NCI-H2196 treated with DMSO at 0.1 percent for 48 hours (cell line): ENCODE results near the gene SMIM5.

Experiments used
- DNase-seq: peaks from one replicate; lab custom pipeline; 2025; ENCODE audit not compliant: unreplicated experiment; lab: John Stamatoyannopoulos, UW

SMIM5 gene

DNA sequence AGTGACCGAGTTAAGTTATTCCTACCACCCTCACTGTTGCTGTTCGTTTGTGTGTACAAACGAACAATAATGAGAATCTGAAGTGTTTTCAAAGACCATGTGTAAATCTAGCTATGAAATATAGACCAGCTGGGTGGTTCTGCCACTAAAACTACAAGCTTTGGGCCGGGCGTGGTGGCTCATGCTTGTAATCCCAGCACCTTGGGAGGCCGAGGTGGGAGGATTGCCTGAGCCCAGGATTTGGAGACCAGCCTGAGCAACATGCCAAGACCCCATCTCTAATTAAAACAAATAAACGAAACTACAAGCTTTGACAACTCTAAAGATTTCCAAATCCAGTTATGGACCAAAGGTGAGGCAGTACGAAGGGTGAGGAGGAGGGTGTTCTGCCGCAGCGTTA lies 32.7 kb downstream of the SMIM5 start:
- DNase-seq = no peak

DNA sequence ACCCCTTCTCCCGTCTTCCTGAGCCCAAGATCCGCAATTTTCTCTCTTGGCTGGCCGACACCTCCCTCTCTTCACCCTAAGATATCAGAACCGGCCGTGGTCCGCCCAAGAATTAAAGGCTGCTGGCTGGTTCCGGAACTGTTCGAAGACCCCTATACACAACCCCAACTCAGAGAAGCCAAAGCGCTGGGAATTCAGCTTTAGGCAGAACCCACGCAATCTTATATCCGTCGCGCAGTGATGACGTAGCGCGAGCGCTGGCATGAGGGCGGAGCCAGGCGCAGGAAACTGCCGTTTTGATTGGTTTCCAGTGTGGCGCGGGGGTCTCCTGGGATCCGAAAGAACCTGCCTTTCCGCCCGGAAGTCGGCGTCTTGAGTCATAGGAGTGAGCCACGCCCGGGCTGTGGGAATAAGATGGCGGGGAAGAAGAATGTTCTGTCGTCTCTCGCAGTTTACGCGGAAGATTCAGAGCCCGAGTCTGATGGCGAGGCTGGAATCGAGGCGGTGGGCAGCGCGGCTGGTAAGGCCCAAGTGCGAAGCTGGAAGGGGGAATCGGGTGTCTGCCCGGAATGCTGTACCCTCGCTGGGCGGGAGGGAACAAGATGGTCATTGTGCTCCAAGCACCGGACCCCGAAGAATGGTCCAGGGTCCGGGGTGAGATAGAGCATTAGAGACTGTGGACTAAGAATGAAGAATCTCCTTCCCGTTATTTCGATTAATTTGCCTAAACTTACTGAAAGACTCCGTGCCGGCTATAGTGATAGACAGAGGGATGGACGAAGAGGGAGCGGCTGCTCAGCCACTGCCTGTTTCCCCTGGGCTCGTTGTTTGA lies 33.9 kb downstream of the SMIM5 start, which contains the start of the genes RECQL5 and SAP30BP:
TSS of gene RECQL5 (minus strand) at position 196 of the 832 bp plus-strand sequence. CDS start 597 bp downstream, outside the sequence.
TSS of gene SAP30BP (plus strand) at position 380 of the 832 bp plus-strand sequence. CDS start at position 415, 35 bp downstream.
- peak; percentile 90 for DNase-seq

DNA sequence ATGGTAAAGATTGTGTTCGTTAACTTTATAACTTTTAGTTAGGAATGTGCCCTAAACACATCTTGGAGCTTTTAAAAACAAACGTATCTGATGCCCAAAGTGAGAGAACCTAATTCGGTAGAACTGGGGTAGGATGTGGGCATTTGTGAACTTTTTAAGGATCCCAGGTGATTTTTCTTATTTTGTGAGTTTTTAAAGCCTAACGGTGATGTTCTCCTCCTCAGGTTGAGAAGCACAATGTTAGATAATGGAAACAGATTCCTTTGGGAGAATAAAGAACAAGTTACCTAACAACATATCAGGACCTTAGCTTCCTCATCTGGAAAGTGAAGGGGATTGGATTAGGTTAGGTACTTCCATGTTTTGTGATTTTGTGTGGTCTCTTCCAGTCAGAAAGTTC lies 34.6 kb downstream of the SMIM5 start:
- no peak for DNase-seq

DNA sequence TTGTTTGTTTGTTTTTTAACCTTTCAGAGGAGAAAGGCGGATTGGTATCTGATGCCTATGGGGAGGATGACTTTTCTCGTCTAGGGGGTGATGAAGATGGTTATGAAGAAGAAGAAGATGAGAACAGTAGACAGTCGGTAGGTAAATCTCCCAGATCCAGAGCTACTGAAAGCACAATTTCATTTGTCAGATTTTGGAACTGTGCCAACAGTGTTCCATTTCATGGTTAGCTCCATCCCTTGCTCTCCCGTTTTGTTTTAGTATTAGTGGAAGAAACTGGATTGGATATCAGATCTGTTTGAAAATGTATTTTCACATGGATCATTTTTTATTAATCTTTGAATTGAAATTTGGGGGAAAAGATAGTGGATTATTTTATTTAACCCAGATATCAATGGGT lies 35.3 kb downstream of the SMIM5 start:
- no peak for DNase-seq

DNA sequence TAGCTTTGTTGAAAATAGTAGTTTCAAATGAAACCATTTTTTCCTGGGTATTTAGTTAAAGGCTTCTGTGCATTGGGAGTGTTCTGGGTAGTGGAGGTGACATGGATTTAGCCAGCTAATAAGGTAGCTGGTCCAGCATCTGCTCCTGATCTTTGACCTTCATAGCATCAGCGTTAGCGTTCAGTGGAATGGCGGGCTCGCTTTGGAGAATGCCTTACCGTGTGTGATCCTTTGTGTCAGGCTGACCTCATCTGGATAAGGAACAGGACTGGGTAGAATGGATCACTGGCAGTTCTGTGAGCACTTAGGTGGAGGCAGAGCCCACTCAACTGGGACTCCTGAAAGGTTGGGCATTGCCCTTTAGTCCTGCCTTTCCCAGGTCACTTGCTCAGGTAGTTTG lies 37.6 kb downstream of the SMIM5 start:
- no peak for DNase-seq

DNA sequence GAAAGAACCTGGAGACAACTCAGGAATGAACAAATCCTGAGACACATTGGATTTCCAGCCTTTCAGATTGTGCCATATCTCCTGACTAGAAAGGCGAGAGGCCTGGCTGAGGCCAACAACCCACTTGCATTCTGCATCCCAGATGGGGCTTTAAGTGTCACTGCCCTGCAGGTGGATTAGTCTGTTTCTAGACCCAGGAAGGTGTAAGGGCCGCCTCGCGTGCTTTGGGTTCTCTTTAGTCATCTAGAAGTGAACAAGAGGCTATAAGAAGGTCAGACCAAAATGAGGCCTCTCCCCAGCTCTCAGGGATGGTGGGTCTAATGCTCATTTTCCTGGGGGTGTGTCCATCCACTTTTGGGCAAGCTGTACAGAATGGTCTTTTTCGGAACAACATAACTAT lies 38.8 kb downstream of the SMIM5 start:
- no peak for DNase-seq

DNA sequence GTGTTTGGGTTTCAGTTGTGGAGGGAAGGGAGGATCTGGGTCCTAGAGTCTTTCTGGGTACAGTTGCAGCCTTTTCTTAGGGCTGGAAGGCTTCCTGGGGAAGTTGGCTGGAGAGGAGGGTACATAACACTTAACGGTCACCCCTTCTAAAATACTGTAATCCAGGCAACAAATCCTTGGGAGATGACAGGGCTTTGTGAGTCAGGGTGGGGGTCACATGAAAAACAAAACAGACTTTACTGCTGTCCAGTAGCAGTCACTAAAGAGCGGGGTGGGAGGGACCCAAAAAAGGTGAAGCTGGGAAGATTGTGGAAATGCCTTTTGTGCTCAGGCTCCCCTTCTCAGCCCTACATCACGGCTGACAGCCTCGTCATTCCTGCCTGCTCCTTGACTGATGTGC lies 40.3 kb downstream of the SMIM5 start:
- no peak for DNase-seq

DNA sequence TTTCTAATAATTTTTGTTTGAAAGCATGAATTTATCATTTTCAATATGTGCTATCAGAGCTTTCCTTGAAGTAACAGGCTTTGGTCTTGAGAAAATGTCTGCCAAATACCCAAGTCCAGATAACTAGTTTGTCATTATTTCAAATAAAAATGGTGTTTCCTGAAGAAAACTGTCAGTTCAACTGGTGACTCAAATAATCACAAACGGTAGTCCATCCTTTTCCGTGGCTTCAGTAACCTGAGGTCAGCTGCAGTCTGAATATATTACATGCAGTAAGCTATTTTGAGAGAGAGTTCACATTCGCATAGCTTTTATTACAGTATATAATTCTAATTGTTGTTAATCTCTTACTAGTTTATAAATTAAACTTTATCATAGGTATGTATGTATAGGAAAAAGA lies 43.2 kb downstream of the SMIM5 start:
- no peak for DNase-seq

DNA sequence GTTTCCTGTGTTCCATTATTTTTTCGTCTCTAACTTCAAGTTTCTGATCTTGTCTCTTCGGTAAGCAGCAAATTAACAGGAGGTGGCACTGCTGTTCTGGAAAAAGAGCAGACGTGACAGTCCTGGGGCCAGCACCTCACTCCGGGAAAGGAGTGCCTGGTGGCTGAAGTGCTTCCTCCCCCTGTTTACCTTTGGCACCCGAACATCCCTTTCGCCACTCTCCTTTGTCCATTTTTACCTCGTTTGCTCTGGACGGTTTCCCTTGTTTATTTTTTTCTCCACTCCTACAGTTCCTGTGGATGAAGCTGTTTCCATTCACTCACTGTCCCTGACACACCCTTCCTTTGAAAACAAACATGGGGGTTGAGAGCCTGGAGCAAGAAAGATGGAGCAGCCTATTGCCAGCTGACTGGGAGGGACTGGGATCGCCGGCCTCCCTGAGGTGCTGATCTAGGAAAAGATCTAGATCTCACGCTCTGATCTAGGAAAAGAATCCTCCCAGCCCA lies 46.5 kb downstream of the SMIM5 start:
- no peak for DNase-seq

DNA sequence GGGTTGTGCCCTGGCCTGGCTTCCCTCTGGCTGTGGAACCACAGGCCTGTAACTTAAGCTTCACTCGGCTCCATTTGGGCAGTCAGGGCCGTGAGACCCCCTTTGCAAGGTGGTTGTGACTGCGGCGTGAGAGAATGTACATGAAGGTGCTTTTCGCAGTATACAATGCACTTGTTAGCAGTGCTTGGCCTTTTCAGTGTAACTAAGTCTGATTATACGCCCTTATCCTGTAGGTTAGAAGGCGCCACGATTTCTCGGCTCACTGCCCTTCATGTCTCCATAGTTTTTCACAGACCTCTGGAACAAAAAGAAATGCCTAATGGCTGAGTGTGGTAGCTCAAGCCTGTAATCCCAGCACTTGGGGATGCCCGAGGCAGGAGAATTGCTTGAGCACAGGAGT lies 47.2 kb downstream of the SMIM5 start:
- no peak for DNase-seq

DNA sequence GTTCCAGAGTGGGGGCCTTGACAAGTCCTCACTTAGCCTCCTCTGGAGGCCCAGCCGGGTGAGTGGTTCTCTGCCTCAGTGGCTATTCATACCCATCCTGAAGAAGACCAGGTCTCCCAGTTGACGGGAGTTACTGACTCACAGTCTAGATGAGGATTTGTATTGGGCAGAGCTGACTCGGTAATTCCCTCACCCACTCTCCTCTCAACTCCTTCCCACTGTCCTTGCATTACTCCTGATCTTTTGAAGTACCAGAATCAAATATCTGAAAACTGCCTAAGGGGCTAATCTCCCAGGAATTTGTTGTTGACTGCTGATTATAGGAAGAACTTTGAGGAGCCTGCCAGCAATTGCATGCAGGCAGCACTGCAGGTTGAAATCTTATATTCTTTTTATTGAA lies 48.1 kb downstream of the SMIM5 start:
- no peak for DNase-seq

DNA sequence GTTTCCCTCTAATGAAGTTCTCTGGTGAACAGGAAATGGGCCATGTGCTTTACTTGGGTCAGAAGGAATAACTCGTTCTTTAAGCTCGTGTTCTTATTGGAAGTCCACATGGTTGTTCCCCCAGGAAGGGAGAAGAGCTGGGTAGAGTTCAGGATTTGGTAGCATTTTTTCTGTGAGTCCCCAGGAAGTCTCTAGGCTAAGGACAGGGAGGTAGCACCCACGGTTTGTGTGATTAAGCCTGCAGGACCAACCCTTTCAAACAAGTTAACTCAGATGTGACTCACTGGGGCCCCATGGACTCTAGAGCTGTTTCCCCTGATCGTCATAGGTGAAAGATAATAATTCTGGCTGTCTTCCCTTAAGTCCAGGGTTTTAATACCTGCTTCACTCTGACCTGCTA lies 50.3 kb downstream of the SMIM5 start:
- no peak for DNase-seq

DNA sequence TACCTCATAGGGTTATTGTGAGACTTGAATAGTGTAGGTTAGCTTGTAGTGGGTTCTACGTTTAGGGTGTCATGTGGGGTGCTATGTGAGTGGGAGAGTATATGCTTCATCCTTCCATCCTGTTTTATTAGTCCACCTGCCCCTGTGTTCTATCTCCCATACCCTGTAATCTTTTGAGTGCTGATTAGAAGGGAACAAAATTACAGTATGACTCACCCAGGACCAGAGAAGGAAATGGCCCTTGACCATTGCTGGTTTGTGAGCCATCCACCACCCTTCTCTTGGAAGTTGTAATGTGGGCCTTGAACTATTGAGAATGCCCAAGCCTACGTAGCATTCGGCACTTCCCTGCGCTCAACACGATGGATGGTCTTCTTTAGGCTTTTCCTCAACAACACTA lies 51.0 kb downstream of the SMIM5 start:
- DNase-seq = no peak

DNA sequence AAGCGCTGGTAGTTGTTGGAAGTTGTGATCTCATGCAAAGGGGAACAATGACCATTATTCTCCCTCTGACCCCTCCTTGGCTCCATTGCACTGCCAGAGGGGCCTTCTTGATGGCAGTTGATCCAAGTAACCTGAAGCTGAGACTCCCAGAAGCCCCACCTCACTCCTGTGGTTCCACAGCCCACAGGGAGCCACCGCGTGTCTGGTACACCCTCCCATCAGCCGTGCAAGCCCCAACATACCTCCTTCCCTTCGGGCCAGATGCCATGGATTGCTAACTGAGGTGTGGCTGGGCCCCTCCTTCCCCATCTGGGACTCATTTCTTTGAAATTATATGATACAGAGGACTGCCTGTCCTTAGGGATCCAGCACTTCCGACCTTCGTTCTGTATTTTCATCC lies 51.7 kb downstream of the SMIM5 start:
- DNase-seq = no peak

DNA sequence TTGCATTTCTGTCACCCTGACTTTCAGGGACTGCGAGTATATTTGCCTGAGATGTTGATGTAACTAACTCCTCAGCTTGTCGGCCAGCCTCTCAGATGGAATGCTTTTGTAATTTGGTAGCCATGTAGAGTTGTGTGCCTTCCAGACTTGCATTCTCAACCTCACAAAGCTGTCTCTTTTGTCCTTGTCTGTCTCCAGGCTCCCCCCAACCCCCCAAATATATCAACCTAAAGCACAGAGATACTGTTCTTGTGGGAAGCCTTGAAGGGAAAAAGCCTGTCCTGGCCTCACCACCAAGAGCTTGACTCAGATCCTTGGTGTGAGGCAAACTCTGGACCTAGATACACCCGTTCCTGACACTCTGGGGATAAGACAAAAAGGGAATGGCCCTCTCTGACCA lies 52.3 kb downstream of the SMIM5 start:
- DNase-seq = no peak

DNA sequence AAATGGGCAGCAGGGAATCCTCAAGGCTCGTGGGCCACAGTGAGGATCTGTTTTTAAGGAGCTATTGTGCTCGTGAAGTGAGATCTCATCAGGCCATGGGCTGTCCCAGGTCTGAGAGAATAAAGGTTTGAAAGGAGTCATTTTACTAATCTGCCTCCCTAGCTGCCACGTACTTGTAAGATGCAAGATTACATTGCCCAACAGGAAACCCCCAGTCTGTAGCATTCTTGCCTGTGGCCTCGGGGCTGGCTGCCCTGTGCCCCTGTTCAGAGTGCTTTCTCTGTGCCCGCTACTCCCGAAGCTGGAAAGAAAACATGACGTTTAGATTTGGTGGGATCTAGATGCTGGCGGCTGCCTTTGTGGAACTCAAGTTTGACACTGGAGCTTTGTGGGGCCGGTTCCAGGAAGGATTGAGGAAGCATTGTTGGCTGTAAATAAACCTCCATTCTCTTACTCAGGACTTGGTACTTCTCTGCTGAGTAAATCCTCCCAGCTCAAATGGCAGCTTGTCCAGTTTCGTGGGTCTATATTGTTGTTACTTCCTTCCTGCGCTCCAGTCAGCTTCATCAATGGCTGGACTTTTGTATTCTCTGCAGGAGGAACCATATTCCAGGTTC lies 55.1 kb downstream of the SMIM5 start:
- no peak for DNase-seq

DNA sequence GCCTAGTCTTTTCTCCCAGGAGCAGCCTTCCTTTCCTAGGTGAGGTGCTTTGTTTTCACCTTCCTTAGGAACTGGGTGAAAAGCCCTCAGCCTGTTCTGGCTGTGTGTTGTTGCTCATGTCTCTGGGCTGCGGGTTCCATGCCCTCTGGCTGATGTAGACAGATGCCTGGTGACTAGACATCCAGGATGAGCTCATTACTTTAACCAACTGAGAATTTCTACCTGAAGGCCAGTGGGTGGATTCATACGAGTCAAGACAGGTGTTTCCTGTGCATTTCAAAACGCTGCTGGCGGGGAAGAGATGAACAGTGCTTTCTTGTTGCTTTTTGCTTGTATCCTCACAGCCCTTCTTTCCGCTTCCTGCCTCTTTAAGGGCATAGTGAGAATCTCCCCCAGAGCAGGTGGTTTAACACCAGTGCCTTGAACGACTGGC lies 56.2 kb downstream of the SMIM5 start:
- DNase-seq = no peak
